OCI-LY1 (cell line): ENCODE data around the gene ATP11B.

Source experiments
- H2AFZ ChIP-seq: fragments of 200-600 bp; sonication (generic), shearing (Covaris generic); 2 replicates; pipeline ENCODE4 v1.6.0; 2014; ENCODE audit warnings: antibody characterized with exemption, mild to moderate bottlenecking, low read length
- H3F3A ChIP-seq: fragments of 200-600 bp; sonication (generic), shearing (Covaris generic); 2 replicates; pipeline ENCODE4 v1.6.0; 2014; ENCODE audit warnings: mild to moderate bottlenecking, antibody characterized with exemption, low read length, moderate library complexity; ENCODE audit not compliant: insufficient read depth
- H3K27ac ChIP-seq: fragments of 200-600 bp; sonication (generic); 2 replicates; pipeline ENCODE4 v1.5.1; 2014; ENCODE audit warnings: low read length, mixed run types, mild to moderate bottlenecking, low read depth; ENCODE audit not compliant: poor library complexity, severe bottlenecking
- H3K27me3 ChIP-seq: fragments of 200-600 bp; sonication (generic); 2 replicates; pipeline ENCODE4 v1.6.0; 2014; ENCODE audit warnings: antibody characterized with exemption, mild to moderate bottlenecking, low read length, moderate library complexity; ENCODE audit not compliant: insufficient read depth
- H3K36me3 ChIP-seq: fragments of 200-600 bp; sonication (generic); 2 replicates; pipeline ENCODE4 v1.6.1; 2014; ENCODE audit warnings: mild to moderate bottlenecking, antibody characterized with exemption, low read length, moderate library complexity, mixed read lengths; ENCODE audit not compliant: insufficient read depth
- H3K4me1 ChIP-seq: fragments of 200-600 bp; sonication (generic); 2 replicates; pipeline ENCODE4 v1.5.1; 2014; ENCODE audit warnings: mild to moderate bottlenecking, low read length, moderate library complexity; ENCODE audit not compliant: insufficient read depth, severe bottlenecking
- H3K4me2 ChIP-seq: fragments of 200-600 bp; sonication (generic), shearing (Covaris generic); 2 replicates; pipeline ENCODE4 v1.6.1; 2014; ENCODE audit warnings: low read length
- H3K4me3 ChIP-seq: fragments of 200-600 bp; sonication (generic); 2 replicates; pipeline ENCODE4 v1.5.1; 2014; ENCODE audit warnings: low read length, low read depth, mild to moderate bottlenecking, mixed read lengths; ENCODE audit not compliant: poor library complexity, severe bottlenecking
- H3K79me2 ChIP-seq: fragments of 200-600 bp; shearing (Covaris generic); 2 replicates; pipeline ENCODE4 v1.6.1; 2016; ENCODE audit warnings: mixed run types, low read length, mixed read lengths; ENCODE audit not compliant: insufficient read depth
- H3K9ac ChIP-seq: fragments of 200-600 bp; sonication (generic), shearing (Covaris generic); 2 replicates; pipeline ENCODE4 v1.6.1; 2014; ENCODE audit warnings: mild to moderate bottlenecking, low read length, mixed read lengths
- H3K9me2 ChIP-seq: fragments of 200-600 bp; sonication (generic), shearing (Covaris generic); 2 replicates; pipeline ENCODE4 v1.6.1; 2014; ENCODE audit warnings: low read depth, mild to moderate bottlenecking, low read length, mixed read lengths
- H3K9me3 ChIP-seq: fragments of 200-600 bp; shearing (Covaris generic); 2 replicates; pipeline ENCODE4 v1.6.1; 2014; ENCODE audit warnings: low read length, mixed read lengths
- H4K20me1 ChIP-seq: fragments of 200-600 bp; sonication (generic), shearing (Covaris generic); 2 replicates; pipeline ENCODE4 v1.6.0; 2016; ENCODE audit warnings: mild to moderate bottlenecking, low read length; ENCODE audit not compliant: insufficient read depth
- EZH2 ChIP-seq: fragments of 200-600 bp; sonication (generic), shearing (Covaris generic); IDR thresholded peaks from 2 replicates; pipeline ENCODE4 v1.8.0; 2017; ENCODE audit warnings: borderline replicate concordance, mixed run types, mild to moderate bottlenecking, antibody characterized with exemption, low read length, moderate library complexity, mixed read lengths
- TF ChIP-seq, protein P1 (sequence below): fragments of 200-600 bp; sonication (generic), shearing (Covaris generic); IDR thresholded peaks from 2 replicates; pipeline ENCODE4 v1.5.1; 2017; ENCODE audit warnings: mild to moderate bottlenecking, antibody characterized with exemption, low read length, moderate library complexity, mixed read lengths

ATP11B gene

DNA sequence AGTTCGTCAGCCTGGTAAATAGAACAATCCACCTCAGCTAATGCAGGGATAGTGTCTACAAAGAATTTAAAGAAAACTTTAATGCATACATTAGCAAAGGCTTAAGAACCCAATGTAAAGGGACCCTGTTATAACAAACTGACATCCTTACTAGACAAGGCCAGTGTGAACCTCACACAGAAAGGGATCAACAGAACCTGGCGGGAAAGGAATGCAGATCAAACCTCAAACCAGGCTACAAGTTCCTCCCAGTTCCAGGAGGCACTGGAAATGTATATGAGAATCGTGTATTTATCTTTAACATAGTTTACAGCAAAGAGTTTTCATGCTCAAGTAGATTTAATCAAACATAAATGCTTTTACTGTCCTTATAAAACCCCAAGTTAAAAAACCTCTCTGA lies 37.6 kb upstream of the ATP11B start:
- no peaks in the 10 kb centered on the region for H3K27me3 ChIP-seq
- H3F3A ChIP-seq, result no peaks in the 10 kb centered on the region
- H3K4me2 ChIP-seq, result no peak overlapping the region
- no peak overlapping the region for H3K9ac ChIP-seq
- no peak overlapping the region for H3K27ac ChIP-seq
- H4K20me1 ChIP-seq, result no peaks in the 10 kb centered on the region
- TF ChIP-seq EZH2, result no peak
- TF ChIP-seq, protein P1, sequence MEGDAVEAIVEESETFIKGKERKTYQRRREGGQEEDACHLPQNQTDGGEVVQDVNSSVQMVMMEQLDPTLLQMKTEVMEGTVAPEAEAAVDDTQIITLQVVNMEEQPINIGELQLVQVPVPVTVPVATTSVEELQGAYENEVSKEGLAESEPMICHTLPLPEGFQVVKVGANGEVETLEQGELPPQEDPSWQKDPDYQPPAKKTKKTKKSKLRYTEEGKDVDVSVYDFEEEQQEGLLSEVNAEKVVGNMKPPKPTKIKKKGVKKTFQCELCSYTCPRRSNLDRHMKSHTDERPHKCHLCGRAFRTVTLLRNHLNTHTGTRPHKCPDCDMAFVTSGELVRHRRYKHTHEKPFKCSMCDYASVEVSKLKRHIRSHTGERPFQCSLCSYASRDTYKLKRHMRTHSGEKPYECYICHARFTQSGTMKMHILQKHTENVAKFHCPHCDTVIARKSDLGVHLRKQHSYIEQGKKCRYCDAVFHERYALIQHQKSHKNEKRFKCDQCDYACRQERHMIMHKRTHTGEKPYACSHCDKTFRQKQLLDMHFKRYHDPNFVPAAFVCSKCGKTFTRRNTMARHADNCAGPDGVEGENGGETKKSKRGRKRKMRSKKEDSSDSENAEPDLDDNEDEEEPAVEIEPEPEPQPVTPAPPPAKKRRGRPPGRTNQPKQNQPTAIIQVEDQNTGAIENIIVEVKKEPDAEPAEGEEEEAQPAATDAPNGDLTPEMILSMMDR, result no peak
- no peaks in the 10 kb centered on the region for H3K79me2 ChIP-seq
- H3K9me2 ChIP-seq, result no peaks in the 10 kb centered on the region
- H3K36me3 ChIP-seq, result no peaks in the 10 kb centered on the region
- H3K9me3 ChIP-seq, result no peaks in the 10 kb centered on the region
- H3K4me1 ChIP-seq, result no peaks in the 10 kb centered on the region
- H3K4me3 ChIP-seq, result no peak overlapping the region
- H2AFZ ChIP-seq, result no peak overlapping the region

DNA sequence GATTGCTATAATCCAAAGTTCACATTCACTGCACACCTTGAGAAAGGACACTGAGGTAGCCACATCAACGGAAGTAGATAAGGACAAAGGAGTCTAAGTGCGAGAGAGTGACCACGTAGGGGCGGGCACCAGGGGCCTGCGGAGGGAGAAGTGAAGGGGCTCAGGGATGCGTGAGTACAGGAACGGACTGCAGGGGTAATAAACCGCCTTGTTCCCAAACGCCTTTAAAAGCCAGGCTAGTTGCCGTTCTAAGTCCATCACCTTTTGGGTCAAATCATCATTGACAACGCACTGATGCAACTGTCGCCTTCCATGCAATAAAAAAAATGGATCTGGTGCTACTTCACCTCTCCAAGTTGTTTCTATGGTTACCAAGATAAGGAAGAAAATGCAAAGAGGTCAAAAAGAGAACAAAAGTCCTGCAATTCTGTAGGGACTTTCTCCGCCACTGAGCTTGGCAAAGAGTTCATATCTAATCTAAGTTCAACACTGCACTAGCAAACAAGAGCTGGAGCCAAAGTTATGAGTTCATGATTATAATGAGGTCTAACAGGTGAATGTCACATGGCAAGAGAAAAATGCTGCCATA lies 32.6 kb upstream of the ATP11B start:
- no peaks in the 10 kb centered on the region for H3K36me3 ChIP-seq
- TF ChIP-seq, protein P1, result no peak
- no peak for TF ChIP-seq EZH2
- no peak overlapping the region for H3K4me2 ChIP-seq
- H2AFZ ChIP-seq, result no peak overlapping the region
- no peaks in the 10 kb centered on the region for H3K4me1 ChIP-seq
- no peaks in the 10 kb centered on the region for H3F3A ChIP-seq
- no peak overlapping the region for H3K4me3 ChIP-seq
- H3K9me2 ChIP-seq, result no peaks in the 10 kb centered on the region
- H3K9ac ChIP-seq, result no peak overlapping the region
- no peaks in the 10 kb centered on the region for H4K20me1 ChIP-seq
- H3K27me3 ChIP-seq, result 0 out of 2 replicates have a peak, but pooled peaks cover 6% of the 10 kb centered on the region
- no peaks in the 10 kb centered on the region for H3K9me3 ChIP-seq
- no peak overlapping the region for H3K27ac ChIP-seq
- H3K79me2 ChIP-seq, result no peaks in the 10 kb centered on the region

DNA sequence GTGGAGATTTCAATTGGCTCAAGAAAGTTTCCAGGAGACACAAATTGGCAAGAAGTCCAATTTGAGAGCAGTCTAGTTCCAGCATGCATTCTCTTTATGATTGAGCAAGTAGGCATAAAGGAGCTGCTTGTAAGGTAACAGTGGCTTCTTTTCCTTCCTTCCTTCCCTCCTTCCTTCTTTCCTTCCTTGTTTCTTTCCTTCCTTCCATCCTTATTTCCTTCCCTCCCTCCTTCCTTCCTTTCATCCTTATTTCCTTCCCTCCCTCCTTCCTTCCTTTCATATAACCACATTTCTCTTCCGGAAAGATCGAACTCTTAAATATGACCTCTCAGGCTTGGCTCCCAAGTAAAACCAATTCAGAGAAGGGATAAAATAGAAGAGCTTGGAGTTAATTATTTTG lies 29.4 kb upstream of the ATP11B start:
- Histone ChIP-seq H3K9ac (no peak overlapping the region), H3K27ac (no peak overlapping the region), H3K9me2 (no peaks in the 10 kb centered on the region), H4K20me1 (no peaks in the 10 kb centered on the region), H3K79me2 (no peaks in the 10 kb centered on the region), H2AFZ (no peak overlapping the region), H3K4me1 (no peaks in the 10 kb centered on the region), H3K4me2 (no peak overlapping the region), H3K4me3 (no peak overlapping the region), H3F3A (no peaks in the 10 kb centered on the region), H3K9me3 (no peaks in the 10 kb centered on the region), H3K36me3 (no peaks in the 10 kb centered on the region), H3K27me3 (0 out of 2 replicates have a peak, but pooled peaks cover 6% of the 10 kb centered on the region)
- TF ChIP-seq, protein P1, result no peak
- TF ChIP-seq EZH2, result no peak
